PC-9 (cell line): Measurements from ENCODE around the gene HIPK4.

Experiments used
- EZH2 ChIP-seq: fragments of 200-600 bp; sonication (generic); IDR thresholded peaks from 2 replicates; pipeline ENCODE4 v1.8.0; 2017; ENCODE audit warnings: antibody characterized with exemption, low read depth
- TF ChIP-seq, protein P1 (sequence below): fragments of 200-600 bp; sonication (generic); conservative IDR thresholded peaks from 2 replicates; pipeline ENCODE4 v1.6.1; 2017; ENCODE audit warnings: mixed run types, antibody characterized with exemption, mild to moderate bottlenecking, moderate library complexity

DNA sequence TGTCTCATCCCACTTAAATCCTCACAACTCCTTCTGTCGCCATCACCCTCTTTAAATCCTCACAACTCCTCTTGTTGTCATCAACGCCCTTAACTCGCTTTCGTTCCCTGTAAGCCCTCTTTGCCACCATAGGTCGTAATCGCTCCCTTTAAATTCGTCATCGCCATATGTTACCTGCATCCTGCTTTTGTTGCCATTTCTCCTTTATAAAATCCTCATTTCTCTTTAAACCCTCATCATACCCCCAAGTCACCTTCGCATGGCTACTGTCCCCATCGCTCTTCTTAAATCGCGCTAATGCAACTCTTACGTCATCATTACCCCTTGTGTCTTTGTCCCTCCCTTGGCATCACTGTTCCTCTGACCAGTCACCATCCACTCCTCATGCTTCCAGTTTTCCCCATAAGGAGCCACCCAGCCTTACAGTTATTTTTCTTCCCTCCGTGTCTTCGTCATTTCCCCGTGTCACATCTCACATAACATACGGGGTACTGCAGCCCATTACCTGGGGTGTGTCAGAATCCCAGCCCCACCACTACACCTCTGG is 40.9 kb downstream of the HIPK4 start:
- TF ChIP-seq, protein P1, sequence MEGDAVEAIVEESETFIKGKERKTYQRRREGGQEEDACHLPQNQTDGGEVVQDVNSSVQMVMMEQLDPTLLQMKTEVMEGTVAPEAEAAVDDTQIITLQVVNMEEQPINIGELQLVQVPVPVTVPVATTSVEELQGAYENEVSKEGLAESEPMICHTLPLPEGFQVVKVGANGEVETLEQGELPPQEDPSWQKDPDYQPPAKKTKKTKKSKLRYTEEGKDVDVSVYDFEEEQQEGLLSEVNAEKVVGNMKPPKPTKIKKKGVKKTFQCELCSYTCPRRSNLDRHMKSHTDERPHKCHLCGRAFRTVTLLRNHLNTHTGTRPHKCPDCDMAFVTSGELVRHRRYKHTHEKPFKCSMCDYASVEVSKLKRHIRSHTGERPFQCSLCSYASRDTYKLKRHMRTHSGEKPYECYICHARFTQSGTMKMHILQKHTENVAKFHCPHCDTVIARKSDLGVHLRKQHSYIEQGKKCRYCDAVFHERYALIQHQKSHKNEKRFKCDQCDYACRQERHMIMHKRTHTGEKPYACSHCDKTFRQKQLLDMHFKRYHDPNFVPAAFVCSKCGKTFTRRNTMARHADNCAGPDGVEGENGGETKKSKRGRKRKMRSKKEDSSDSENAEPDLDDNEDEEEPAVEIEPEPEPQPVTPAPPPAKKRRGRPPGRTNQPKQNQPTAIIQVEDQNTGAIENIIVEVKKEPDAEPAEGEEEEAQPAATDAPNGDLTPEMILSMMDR = no peak
- TF ChIP-seq EZH2 = no peak
